Measurements from ENCODE around the gene MED22.
A peak's percentile ranks its signal among the peaks of the same experiment; 100 is the strongest.
"Not testable (repeated sequence)": the region's sequence is repeated elsewhere in the genome, so short reads cannot be mapped to it uniquely, and the experiment has no call there.

The MED22 gene

DNA sequence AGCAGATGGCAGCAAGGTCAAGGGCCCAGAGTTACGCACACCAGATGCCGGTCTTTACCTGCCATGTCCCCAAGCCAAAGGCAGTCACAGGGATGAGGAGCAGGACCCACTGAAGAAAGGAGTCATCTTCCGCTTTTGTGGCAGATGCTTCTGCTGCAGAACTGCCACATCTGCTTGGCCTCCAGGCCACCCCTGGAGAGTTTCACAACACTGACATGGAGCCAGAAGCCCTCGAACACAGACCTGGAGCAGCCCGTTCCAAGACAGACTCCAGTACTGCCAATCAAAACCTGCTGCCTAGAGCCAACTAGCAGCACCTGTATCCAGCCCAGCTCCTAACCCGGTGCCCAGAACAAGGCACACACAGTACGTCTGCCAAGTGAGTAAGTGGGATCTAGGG is 6.8 kb upstream of the MED22 start:
- DNase-seq: no peak

DNA sequence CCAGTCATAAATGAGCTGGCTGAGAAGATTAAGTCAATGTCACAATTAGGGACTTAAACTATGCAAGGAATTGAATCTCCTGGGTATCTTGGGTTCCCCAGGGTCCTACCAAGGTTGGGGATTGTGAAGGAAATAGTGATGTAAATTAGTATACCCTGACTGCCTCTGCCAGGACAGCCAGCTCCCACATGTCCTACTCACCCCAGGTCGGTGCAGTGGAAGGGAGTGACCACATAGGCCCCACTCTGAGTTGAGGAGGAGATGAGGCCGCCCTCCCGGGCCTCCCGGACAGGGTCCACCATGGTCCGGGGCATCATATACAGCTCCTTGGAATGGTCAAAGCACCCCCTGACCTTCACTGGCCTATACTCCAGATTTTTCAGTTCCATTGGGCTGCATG is 5.6 kb upstream of the MED22 start:
- no peak for DNase-seq

DNA sequence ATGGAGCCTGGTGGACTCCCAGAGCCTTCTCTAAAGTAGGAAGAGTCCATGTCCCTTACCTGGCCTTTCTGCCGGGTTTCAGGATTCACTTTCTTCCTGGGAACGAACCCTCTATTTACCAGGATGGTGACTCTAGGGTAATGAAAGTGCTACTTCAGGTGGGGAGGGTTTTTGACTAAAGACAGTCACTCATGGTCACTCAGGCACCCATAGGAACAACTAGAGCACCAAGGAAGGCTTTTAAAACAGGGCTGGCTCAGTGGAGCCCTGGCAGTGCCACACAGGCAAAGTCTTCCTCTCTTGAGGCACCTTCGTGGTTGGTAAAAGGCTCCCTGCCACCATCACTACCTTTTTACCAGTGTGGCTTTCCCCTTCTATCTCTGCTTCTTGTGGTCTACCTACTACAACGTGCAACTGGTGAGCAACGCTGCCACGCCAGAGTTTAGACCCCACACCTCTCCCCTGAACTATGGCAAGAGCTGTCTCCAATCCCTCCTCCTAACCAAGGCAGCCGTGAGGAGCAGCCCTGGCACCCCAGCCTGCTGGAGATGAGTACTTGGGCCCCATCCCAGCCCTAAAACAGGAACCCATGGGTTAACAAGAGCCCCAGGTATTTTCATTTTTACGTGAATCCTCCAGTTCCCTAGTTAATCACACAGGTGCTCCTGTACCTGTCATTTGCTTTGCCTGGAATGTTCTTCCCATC is 4.9 kb upstream of the MED22 start:
- no peak for DNase-seq

DNA sequence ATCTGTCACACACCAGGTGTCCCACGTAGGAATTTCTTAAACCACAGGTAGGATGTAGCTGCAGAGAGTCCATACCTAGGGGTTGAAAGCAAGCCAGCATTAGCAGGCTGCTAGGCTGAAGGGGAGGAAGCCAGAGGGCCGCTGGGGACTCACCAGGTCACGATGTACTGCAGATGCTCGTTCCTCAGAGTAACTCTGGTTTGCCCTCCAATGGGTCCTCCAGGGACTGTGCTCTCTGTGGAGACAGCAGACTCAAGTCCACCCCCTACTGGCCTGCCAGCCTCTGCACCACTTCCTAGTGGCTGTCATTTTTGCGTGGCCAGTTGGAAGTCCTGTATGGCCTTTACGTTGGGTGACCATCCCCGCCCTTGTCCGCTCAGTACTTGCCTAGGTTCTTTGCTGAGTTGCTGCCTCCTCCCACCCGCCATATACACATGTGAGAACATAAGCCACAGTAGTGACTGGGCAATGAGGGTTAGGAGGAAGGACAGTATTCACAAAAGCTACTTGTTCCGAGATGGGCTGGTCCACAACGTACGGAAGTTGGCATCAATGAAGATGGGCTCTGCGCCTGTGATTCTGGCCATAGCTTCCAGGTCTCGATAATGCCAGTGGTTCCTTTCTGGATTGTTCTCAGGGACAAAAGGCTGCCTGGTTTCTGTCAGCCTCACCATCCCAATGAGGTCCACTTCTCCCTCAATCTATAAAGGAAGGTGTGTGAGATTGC is 4.1 kb upstream of the MED22 start:
- DNase-seq: no peak

DNA sequence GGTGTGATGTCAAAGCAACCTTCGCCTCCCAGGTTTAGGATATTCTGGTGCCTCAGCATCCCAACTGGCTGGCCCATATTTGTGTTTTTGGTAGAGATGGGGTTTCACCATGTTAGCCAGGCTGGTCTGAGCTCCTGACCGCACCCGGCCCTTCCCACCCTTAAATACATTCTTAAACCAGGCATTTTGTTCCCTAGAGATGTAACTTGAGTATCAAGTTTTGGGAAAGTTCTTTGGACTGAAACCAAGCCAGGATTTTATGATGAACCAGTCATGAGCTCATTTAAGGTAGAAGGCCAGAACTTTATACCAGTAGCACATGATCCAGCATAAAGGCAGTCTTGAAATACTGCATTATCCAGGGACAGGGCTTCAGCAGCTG is 3.6 kb upstream of the MED22 start:
- no peak for DNase-seq

DNA sequence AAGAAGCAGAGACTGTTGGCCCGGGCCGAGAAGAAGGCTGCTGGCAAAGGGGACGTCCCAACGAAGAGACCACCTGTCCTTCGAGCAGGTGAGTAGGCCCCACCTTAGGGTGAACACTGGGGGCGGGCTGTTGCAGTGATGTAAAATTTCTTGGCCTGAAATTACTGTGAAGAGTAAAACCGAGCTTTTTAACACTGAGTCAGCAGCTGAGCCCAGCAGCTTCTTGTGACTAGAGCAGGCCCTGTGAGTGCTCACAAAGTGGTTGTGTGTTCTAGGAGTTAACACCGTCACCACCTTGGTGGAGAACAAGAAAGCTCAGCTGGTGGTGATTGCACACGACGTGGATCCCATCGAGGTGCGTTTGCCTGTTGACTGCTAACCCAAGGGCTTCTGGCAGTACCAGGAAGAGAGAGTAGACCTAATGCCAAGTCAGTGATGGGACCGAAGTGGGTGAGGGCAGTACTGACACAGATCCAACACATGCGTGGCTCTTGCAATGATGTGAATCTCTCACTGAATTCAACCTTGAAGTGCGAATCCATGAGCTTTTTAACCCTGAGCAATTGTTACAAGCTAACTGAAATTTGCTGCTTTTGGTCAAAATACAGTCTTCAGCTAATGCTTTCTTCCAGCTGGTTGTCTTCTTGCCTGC is 2.2 kb upstream of the MED22 start:
- DNase-seq: no peak

DNA sequence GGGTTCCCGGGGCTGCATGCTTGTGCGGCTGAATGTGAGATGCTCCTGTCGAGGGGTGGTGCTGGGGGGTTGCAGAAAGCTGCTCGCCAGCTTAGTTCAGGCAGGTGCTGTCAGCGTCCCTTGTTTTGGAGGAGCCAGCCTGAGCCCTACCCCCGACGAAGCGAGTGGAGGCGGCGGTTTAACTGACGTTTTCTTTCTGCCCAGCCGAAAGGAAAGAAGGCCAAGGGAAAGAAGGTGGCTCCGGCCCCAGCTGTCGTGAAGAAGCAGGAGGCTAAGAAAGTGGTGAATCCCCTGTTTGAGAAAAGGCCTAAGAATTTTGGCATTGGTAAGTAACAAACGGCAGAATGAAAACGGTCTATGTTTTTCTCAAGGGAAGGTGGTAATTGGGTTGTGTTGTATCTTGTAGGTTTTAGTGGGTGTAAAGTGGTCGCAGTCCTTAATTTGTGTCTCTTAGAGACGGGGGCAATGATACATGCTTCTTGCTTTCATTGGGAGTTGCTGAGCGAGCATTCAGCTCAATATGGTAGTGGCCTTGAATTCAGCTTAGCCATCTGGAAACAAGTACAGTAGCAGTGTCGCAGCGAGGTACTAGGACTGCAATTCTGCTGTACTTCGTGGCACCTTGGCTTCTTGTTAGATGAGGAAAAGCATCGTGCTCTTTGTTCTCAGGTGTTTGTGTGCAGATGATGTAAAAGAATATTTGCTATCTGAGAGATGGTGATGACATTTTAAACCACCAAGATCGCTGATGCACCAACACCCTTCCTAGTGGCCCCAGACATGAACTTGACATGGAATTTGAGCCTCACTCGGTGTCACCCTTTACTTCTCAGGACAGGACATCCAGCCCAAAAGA is 1.0 kb upstream of the MED22 start:
- DNase-seq: no peak

DNA sequence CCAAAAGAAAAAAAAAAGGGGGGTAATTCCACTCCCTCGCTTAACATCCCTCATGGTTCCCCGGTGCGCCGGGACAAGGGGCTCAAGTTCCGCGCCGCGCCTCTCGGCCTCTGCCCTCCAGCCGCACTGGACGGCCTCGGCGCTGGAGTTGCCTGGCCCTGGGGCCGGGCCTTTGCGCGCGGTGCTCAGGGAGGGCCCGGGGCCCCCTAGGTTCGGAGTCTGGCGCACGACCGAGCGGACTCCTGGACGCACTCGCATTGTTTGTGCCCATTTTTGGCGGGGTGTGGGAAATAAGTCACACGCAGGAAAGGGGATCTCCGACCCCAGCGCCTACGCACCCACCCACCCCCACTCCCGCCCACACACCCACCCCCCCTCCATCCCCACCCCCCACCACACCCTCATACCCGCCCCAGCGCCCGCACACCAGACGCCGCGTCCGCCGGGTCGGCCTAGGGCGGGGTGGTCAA is 381 bp downstream of the MED22 start:
- DNase-seq: no peak

DNA sequence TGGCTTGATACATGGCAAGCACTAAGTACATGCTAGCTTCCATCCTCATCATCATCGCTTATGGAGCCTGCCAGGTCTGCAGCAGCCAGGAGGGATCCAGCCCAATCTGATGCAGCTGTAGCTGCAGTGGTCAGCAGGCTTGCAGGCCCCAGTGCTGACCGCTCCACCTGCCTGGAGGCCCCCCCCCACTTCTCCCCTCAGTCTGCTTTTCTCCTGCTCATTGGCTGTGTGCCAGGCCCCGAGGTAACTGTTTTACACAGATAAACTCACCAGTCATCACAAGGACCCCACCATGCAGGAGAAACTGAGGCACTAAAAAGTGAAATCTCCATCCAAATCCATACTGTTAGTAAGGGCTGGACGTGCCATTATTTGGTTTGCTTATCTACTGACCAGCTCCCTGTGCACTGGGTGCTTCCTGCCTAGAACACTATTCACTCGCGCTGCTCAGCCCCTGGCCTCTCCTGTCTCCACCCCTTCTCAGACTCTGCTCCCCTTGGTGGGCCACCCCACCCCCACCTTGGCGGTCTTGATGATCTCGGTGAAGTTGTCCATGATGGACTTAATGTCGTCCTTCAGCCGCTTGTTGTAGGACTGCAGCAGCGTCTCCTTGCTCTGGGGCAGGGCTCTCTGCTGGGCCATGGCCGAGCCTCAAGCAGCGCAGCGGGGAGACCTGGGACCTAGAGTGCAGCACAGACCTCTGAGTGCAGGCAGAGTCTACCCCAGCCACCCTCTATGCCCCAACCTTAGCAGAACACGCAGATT is 1.7 kb downstream of the MED22 start:
- no peak for DNase-seq

DNA sequence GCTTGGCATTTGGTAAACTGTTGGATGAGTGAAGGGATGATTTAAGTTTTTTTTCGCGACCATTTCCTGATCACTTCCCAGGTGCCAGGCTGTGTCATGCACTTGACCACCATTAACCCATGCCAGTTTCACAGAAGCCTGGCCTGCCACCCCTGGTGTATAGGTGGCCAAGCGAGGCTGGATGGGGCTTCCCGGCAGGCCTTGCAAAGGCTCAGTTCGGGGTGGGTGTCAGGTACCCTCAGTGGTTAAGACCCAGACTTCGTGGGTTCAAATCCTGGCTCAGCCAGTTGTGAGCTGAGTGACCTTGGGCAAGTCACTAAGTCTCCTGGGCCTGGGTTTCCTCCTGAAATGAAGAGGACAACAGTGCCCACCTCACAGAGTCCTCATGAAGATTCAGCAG is 2.3 kb downstream of the MED22 start:
- DNase-seq: no peak

DNA sequence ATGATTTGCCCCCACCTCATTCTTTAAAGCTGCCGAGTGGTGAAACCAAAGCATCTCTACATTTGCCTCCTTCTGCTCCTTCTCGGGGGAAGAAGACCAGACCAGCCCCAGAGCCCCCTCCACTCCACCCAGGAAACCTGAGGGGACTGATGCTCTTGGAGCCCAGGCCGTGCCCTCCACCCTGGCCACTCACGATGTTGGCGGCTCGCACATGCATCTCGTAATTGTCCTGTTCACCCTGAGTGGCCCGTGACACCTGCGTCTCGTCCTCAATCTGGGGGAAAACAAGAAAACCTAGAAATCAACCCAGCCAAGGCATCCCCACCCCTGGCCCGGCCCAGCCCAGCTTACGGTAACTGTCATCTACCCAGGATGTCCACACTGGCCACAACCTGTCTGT is 3.0 kb downstream of the MED22 start:
- no peak for DNase-seq

DNA sequence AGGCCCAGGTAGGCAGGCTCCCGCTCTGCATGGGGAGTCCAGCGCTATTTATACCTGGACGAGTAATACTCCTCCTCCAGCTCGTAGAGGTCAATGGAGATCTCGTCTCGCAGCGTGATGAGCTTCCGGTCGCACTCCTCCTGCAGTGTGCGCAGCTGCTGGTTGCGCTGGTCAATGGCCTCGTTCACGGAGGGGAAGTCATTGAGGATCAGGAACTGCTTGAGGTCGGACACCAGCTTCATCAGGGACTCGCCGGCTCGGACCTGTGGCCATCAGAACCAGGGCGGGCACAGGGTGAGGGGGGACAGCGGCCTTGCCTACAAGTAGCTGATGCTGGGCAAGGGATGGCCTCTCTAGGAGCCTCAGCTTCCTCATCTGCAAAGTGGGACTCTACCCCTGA is 3.9 kb downstream of the MED22 start:
- DNase-seq: no peak

DNA sequence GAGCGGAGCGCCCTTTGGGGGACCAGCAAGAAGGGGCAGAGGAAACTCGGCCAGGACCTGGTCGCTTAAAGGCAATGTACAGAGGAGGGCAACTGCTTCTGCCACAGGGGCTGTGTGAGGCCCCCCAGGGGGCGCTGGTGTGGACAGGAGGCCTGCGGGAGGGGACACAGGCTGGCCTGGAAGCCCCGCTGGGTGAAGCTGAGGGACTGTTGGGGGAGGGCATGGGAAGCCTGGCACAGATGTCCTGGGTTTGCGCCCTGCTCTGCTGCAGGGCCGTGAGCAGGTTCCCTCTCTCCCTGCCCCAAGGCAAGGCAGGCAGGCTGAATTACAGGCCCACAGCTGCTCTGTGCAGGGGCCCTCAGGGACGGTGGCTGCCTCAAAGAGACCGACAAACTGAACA is 5.4 kb downstream of the MED22 start:
- DNase-seq: no peak

DNA sequence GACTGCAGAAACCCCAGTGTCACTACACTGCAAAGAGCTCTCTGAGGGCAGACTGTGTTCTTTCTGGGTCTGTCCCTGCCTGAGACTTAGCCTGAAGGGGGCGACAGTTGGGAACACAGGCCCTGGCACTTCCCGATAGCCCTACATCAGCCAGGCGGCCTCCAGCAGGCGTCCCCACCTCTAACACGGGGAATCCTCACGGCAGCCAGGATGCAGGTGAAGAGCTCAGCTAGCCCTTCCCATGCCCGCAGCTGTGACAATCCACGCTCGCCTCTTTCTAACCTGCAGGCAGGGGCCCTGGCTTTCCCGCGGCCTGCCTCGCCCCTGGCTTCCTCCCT is 5.9 kb downstream of the MED22 start:
- no peak for DNase-seq

DNA sequence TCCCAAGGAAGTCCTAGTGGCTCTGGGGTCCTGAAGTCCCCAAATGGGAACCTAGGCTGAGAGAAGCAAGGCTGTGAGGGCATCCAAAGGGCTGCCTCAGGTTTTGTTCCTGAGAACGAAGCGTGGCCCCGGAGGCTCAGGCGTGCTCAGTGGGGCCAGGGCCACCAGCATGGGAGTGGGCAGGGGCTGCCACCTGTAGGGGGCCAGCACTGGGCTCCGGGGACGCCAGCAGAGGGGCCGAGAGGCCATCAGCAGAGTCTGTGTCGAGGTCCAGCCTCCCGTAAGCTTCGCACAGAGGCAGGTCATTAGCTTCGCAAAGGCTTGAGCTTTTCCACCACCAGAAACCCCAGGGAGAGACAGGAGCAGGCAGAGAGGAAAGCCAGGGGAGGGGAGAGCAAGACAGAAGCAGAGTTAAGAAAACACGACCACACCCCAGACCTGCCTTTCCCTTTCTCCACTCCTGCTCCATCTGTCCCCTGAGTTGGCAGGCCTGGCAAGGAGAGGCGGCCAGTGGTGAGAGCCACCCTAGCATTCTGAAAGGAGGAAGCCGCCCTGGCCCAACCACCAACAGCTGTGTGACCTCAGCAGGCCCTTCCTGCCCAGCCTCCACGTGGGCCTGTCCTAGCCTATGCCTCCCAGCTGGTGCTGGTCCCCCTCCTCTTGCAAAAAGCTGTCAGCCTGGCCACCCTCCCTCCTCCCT is 6.4 kb downstream of the MED22 start:
- DNase-seq: no peak

DNA sequence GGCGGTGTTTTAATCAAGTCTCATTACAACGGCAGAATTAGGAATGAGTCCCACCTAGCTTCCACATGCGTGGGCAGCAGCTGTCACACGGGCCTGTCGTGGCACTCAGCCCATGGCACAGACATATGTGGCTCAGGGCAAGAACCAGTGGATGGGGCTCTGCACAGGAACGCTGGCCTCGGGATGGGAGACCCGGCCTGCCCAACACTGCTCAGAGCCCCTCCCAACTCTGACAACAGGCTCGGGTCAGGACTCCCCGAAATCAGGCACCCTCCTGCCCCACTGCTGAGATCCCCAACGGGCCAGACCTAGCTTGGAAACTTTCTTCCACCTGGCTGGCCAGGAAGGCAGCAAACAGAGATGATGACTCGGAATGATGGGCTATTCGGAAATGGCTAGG is 7.0 kb downstream of the MED22 start:
- no peak for DNase-seq

DNA sequence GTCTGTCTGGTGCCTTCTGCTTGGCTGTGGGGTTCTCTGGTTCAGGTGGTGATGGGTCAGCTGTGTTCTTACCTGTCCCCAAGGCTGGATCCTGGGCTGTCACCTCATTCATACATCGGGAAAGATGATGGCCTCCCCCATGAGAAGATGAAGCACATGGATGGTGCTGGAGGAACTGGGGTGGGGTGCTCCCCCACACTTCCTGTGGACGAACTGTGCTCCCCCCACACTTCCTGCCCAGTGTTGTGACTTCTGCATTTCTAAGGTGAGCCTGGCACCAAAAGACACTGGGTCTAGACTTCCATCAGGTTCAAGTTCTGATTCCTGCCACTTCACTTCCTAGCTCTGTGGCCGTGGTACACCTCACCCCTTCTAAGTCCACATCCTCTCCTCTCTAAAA is 7.7 kb downstream of the MED22 start:
- DNase-seq: no peak

DNA sequence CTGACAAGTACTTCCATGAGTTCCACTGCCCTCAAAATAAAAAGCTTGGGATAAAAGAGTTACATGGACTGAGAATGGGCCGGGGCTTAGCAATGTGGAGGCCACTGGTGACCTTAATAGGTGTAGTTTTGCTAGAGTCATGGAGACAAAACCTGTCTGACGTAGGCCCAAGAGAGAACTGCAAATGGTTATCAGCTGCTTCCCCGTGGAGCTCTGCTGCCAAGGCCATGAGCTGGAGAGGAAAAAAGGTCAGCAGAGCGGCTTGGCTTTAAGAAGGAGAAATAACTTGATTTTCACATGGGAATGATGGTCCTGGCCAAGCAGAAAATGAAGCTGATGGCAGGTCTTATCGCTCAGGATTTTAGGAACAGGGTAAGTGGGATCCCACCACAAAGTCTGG is 8.3 kb downstream of the MED22 start:
- DNase-seq: no peak

DNA sequence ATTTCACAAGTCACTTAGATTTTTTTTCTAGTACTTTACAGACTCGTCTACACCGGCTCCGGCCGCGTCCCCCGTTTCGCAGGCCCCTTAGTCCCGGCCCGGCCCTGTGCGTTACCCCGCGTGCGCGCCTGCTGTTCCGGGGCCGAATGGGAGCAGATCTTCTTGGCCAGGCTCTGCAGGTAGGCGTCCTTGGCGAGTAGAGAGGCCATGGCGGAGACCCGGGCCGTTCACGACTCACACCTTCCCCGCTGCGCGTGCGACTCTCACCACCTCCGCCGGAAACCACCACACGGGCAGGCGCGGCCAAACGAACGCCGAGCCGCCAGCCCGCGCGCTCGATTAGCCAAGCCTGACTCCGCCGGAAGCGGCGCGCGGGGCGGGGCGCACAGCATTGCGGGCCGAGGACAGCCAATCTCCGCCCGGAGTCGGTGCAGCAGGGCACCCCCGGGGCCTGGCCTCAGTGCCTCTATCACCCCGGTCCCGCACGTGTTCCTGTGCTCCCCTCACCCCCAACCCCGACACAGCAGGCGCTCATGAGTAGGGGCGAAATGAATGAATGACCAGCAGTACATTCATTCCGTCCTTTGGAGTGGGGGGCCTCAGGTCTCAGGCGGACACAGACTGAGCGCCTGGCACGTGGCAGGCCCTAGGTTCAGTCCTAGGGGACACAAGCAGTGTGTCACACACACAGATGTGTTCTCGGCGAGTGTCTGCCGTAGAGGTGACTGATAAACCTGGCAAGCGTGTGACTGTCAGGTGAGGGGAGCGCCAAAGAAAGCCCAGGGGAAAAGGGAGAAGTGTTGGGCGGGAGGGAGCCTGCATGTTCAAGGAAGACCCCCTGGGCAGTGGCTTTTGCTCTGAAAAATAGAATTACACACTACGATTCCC is 11.8 kb downstream of the MED22 start, which contains the start of gene SURF6:
SURF6 (minus strand) TSS at position 265 of the 888 bp plus-strand sequence; CDS start at position 209, 56 bp downstream.
- peak; percentile 89 for DNase-seq

DNA sequence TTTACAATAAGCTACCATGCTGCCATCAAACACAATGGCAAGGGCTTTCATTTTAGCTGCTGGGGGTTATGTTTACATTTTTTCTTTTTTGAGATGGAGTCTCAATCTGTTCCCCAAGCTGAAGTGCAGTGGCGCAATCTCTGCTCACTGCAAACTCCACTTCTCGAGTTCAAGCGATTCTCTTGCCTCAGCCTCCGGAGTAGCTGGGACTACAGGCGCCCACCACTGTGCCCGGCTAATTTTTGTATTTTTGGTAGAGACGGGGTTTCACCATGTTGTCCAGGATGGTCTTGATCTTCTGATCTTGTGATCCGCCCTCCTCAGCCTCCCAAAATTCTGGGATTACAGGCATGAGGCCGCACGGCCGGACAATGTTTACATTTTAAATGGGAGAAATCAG is 13.0 kb downstream of the MED22 start:
- DNase-seq: not testable (repeated sequence)

DNA sequence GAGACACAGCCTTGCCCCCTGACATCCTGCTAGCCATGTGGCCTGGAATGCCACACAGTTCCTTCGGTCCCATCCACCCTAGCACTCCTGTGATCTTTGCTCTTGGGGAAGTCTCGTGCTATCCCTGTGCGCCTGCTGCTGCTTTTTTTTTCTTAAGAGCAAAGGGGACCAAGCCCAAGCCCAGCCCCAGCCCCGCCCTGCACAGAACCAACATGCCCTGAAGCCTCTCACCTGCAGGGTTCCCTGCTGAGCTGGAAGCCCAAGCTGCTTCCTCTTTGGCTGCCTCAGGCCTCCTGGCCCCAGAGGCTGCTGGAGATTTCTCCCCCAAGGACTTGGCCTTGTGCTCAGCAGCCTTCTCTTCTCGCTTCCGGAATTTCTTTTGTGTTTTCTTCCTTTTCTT is 13.8 kb downstream of the MED22 start:
- no peak for DNase-seq

Measured in activated CD4-positive, alpha-beta T cell treated with anti-CD3 and anti-CD28 coated beads for 1 hour (primary cell).